Activated naive CD8-positive, alpha-beta T cell treated with anti-CD3 and anti-CD28 coated beads, Interleukin-2, amount 10 ng/mL, durations not matched to agents 7 days and 5 days (primary cell): Measurements from ENCODE around the gene SVEP1. TPM values are rescaled to one million over a fixed set of nuclear protein-coding genes. Genes with fewer than 3 reads are reported as not detected.

Experiments used
- ATAC-seq: fragments of 150-1000 bp; cut with Tn5 transposase; one replicate; pipeline ENCODE4 v1.10.0; 2021; ENCODE audit warnings: low read depth, moderate library complexity
- POLR2A ChIA-PET: fragments of 350-600 bp; sonication (Branson Sonifier 250); formaldehyde crosslinking; loops from one replicate; lab custom pipeline; 2021; ENCODE audit warnings: antibody characterized with exemption; lab: Charles Lee
- DNase-seq: peaks from one replicate; pipeline ENCODE4 v3.0.0; 2021
- H3K27ac Mint-ChIP-seq: one replicate; pipeline ENCODE4 v1.8.0; 2022; ENCODE audit warnings: mild to moderate bottlenecking, mixed read lengths
- H3K27me3 Mint-ChIP-seq: one replicate; pipeline ENCODE4 v1.8.0; 2022; ENCODE audit warnings: mild to moderate bottlenecking, moderate library complexity, mixed read lengths
- H3K36me3 Mint-ChIP-seq: one replicate; pipeline ENCODE4 v1.8.0; 2021; ENCODE audit warnings: mild to moderate bottlenecking, mixed read lengths
- H3K4me1 Mint-ChIP-seq: one replicate; pipeline ENCODE4 v1.8.0; 2021; ENCODE audit warnings: mixed read lengths
- H3K4me3 Mint-ChIP-seq: one replicate; pipeline ENCODE4 v1.8.0; 2022; ENCODE audit warnings: mild to moderate bottlenecking, moderate library complexity, mixed read lengths
- H3K9me3 Mint-ChIP-seq: one replicate; pipeline ENCODE4 v1.8.0; 2021; ENCODE audit warnings: mixed read lengths
- total RNA-seq, 2 experiments: library from RNA; stranded (reverse); gene quantifications; one replicate each; pipeline ENCODE4 v1.2.3, GENCODE V29; 2021

SVEP1 gene
- total RNA-seq, 2 experiments from 2014 or later = not detected

DNA sequence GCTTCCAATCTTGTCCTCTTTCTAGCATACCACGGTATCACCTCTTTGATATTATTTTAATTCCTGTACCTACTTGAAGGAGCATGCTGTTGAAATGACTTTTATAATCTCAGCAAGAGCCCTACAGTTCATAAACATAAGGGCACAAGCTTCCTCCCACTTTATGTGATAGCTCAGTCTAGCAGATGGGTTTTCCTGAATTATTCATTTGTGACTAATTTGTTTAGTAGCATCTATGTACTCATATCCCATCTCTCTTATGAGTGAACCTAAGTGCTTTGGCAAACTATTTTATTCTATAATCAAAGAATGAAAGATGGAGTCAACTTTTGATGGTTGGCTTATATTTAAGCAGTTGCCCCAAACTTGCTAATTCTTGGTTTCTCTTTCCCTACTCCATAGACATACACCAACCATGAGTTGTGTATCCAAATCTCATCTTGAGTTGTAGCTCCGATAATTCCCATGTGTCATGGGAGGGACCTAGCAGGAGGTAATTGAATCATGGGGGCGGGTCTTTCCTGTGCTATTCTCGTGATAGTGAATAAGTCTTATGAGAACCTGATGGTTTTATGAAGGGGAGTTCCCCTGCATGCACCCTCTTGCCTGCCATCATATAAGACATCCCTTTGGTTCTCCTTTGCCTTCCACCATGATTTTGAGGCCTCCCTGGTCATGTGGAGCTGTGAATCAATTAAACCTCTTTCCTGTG is 259.6 kb downstream of the SVEP1 start:
- ATAC-seq = no peak
- H3K36me3 Mint-ChIP-seq = no peaks in the 10 kb centered on the region
- POLR2A ChIA-PET = interaction anchor here (0.6 kb wide), 1 partner anchor 127 kb away, joined by 4 read pairs; no protein-coding TSS in a partner anchor

DNA sequence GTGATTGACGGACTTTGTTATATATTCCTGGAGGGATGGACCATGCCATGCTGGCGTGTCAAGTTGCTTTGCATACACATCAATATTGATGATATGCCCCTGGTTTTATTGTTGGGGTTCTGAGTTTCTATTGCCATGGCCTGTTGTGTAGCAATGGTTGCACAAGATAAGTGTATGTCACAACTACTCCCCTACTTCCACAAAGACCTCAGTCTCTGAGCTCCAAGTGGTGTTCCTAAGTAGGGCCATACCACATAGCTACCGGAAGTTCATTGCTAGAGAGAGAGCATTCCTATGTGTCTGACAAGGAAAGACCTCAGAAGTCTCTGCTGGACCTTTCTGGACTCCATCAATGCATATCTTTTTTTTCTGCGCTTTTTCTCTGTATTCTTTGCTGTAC is 261.6 kb downstream of the SVEP1 start:
- no peak for ATAC-seq
- H3K27ac Mint-ChIP-seq = no peak overlapping the region
- H3K9me3 Mint-ChIP-seq = peaks cover 1% of the 10 kb centered on the region
- no peaks in the 10 kb centered on the region for H3K36me3 Mint-ChIP-seq
- no peak for DNase-seq
- H3K4me1 Mint-ChIP-seq = peaks cover 3% of the 10 kb centered on the region
- H3K27me3 Mint-ChIP-seq = peaks cover 8% of the 10 kb centered on the region
- H3K4me3 Mint-ChIP-seq = no peak overlapping the region
- POLR2A ChIA-PET = no interaction called here

More for the DNA sequence above, 259.6 kb downstream of the SVEP1 start:
- no peak overlapping the region for H3K4me3 Mint-ChIP-seq
- H3K4me1 Mint-ChIP-seq = peaks cover 3% of the 10 kb centered on the region
- peaks cover 8% of the 10 kb centered on the region for H3K27me3 Mint-ChIP-seq
- no peak for DNase-seq
- no peak overlapping the region for H3K27ac Mint-ChIP-seq
- no peaks in the 10 kb centered on the region for H3K9me3 Mint-ChIP-seq

DNA sequence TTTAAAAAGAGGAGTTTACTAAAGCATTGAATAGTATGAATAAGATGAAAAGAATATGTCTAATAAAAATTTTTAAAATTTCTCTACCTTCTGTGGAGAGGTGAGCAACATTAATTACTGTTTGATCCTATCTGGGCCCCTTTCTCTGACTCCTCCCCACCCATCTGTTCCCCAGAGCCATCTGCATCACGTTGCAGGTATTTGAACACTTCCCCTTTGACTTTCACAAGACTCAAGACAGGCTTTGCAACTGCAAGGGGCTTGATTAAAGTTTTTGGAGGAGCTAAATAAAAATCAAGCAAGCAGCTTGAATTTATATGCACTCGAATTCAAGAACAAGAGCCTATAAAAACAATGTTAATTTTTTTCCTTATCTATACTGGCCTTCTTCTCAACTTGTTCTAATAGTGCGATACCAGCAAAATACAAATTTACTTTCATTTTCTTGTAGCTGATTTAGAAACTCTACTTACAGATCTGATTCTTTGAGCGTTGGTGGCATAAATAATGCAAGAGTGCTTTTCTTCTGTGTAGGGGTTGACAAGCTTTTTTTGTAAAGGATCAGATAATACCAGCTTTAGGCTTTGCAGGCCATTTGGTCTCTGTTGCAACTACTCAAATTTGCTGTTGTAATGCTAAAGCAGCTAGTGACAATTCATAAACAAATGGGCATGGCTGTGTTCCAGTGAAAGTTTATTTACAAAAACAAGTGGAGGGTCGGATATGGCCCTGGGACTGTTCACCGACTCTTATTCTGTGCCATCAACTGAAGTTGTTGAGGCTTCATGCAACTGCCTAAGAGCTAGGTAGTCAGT is 263.1 kb downstream of the SVEP1 start:
- no peaks in the 10 kb centered on the region for H3K36me3 Mint-ChIP-seq
- POLR2A ChIA-PET = interaction anchor here (0.8 kb wide), 1 partner anchor 60 kb away, joined by 4 read pairs; the partner anchor contains the start of gene TXN
- no peak for DNase-seq
- peak overlapping the region; percentile 61 for H3K4me3 Mint-ChIP-seq
- no peak for ATAC-seq
- peaks cover 5% of the 10 kb centered on the region for H3K9me3 Mint-ChIP-seq
- peaks cover 3% of the 10 kb centered on the region for H3K4me1 Mint-ChIP-seq
- peak overlapping the region; percentile 49 for H3K27ac Mint-ChIP-seq
- H3K27me3 Mint-ChIP-seq = peaks cover 3% of the 10 kb centered on the region

Other genes starting within 250 kb of the SVEP1 start
- not detected for gene TXNDC8, start 241.9 kb downstream of the SVEP1 start, total RNA-seq
- not detected for gene MUSK, start 89.0 kb upstream of the SVEP1 start, total RNA-seq